Upper lobe of left lung (tissue), 6 donors: Measurements from ENCODE around the gene UBA1. TPM values are rescaled to one million over a fixed set of nuclear protein-coding genes. Genes with fewer than 3 reads are reported as not detected.

Experiments
- ATAC-seq, 2 donors: fragments of 200-7000 bp; cut with Tn5 transposase; one replicate each; pipeline ENCODE4 v1.9.1; 2022; ENCODE audit warnings: mild to moderate bottlenecking in 2 of 2, moderate library complexity in 2 of 2; ENCODE audit not compliant: low FRiP score in 2 of 2
- DNase-seq, 2 donors: peaks; one replicate each; pipeline ENCODE4 v3.0.0-alpha.2; 2019 to 2020
- H3K27ac ChIP-seq, 4 donors: fragments of 200-600 bp; sonication (generic); one replicate each; pipeline ENCODE4 v1.5.1; 2016 to 2019
- H3K27me3 ChIP-seq, 4 donors: fragments of 200-600 bp; sonication (generic); one replicate each; pipeline ENCODE4 v1.5.1; 2017 to 2019
- H3K36me3 ChIP-seq, 4 donors: fragments of 200-600 bp; sonication (generic); one replicate each; pipeline ENCODE4 v1.5.1; 2016 to 2019
- H3K4me1 ChIP-seq, 4 donors: fragments of 200-600 bp; sonication (generic); one replicate each; pipeline ENCODE4 v1.5.1; 2018 to 2019
- H3K4me3 ChIP-seq, 4 donors: fragments of 200-600 bp; sonication (generic); one replicate each; pipeline ENCODE4 v1.5.1; 2017 to 2019; ENCODE audit warnings: mild to moderate bottlenecking in 2 of 4, moderate library complexity in 1 of 4
- H3K9me3 ChIP-seq, 4 donors: fragments of 200-600 bp; sonication (generic); one replicate each; pipeline ENCODE4 v1.5.1; 2018 to 2019
- CTCF ChIP-seq, 6 experiments: fragments of 450-650 bp in 4 of 6; fragments of 200-600 bp in 2 of 6; sonication (generic) in 2 of 6; IDR thresholded peaks; one replicate each; pipeline ENCODE4 v1.5.1; 2016 to 2019; ENCODE audit warnings: antibody characterized with exemption in 6 of 6
- EP300 ChIP-seq, 4 donors: sonication (generic); formaldehyde crosslinking; IDR thresholded peaks; one replicate each; pipeline ENCODE4 v1.5.1; 2017; ENCODE audit warnings: antibody characterized with exemption in 4 of 4, control low read depth in 2 of 4
- POLR2A ChIP-seq, 4 donors: fragments of 450-650 bp; IDR thresholded peaks; one replicate each; pipeline ENCODE4 v1.5.1; 2016 to 2017; ENCODE audit warnings: antibody characterized with exemption in 4 of 4, mild to moderate bottlenecking in 2 of 4
- POLR2AphosphoS5 ChIP-seq, 2 donors: sonication (generic); formaldehyde crosslinking; IDR thresholded peaks; one replicate each; pipeline ENCODE4 v1.5.1; 2017; ENCODE audit warnings: antibody characterized with exemption in 2 of 2
- WGBS, 2 donors: methylation state at CpG; one replicate each; pipeline ENCODE4 v1.1.5; 2017 to 2018; 5-methylcytosine and 5-hydroxymethylcytosine counted together
- total RNA-seq, 6 donors: library from RNA; depleted of rRNA in 4 of 6; stranded (reverse); fragments of >200 nt in 4 of 6; gene quantifications; one replicate each; pipeline versions ENCODE4 v1.1.0 to v1.2.1, GENCODE V29; 2016 to 2021
- donor health status: DM: no; HTN: no; CAD: no; lungs with moderate emphysema.
- donor health status: DM: no; HTN: yes; CAD: no; lungs with severe emphysema.

UBA1 gene
- total RNA-seq, 6 donors from 2014 or later = 128 to 186 (median 173) TPM

DNA sequence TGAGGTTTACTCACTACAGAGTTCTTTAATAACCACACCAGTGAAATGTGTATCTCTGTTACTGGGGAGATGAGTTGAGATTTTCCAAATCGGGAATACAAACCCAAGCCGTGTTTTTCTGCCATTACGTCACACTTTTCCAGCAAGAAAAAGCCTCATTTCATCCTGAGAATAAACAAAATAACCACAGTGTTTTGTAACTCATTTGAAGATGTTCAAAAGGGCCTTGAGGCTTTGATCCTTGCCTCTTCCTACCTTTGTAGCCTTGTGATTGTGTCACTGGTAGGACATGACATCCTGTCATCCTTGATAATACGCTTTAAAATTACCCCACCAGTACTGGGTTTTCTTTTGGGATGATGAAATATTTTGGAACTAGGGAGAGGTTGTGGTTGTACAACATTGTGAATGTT is 42.1 kb downstream of the UBA1 start:
- no peaks in the 10 kb centered on the region for H3K27me3 ChIP-seq
- no peaks in the 10 kb centered on the region for H3K9me3 ChIP-seq
- DNase-seq = no peak
- H3K4me1 ChIP-seq = peaks cover 0 to 8% (median 0%) of the 10 kb centered on the region in 4 donors
- WGBS, 2 donors = 76 to 82% methylated on average over 2 to 4 of the region's 4 CpGs
- no peak overlapping the region for H3K27ac ChIP-seq
- H3K4me3 ChIP-seq = no peak overlapping the region
- TF ChIP-seq POLR2A (IDR thresholded peaks at IDR 0.05) (no peak), POLR2AphosphoS5 (IDR thresholded peaks at IDR 0.05) (no peak), EP300 (IDR thresholded peaks at IDR 0.05) (no peak), CTCF (IDR thresholded peaks at IDR 0.05) (no peak)
- no peak for ATAC-seq
- H3K36me3 ChIP-seq = peaks cover 0 to 9% (median 1%) of the 10 kb centered on the region in 4 donors

DNA sequence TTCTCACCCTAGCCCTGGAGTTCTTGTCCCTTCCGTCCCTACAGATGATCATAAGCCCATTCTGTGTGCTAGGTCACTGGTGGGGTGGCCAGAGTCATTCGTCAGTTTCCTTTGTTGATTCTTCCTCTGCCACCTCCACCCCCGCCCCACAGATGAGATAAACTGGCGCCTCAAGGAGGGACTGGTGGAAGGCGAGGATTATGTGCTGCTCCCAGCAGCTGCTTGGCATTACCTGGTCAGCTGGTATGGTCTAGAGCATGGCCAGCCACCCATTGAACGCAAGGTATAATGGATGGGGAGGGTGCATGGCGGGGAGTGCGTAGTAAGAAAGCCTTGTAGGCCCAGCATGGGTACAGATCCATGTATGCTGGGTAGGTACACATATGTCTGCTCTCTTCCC is 45.6 kb downstream of the UBA1 start:
- ATAC-seq = no peak
- Histone ChIP-seq H3K4me3 (no peak overlapping the region), H3K27me3 (no peaks in the 10 kb centered on the region), H3K9me3 (no peaks in the 10 kb centered on the region), H3K36me3 (peaks cover 0 to 43% (median 15%) of the 10 kb centered on the region in 4 donors), H3K4me1 (no peaks in the 10 kb centered on the region), H3K27ac (no peak overlapping the region)
- 73 to 74% methylated on average over 3 to 8 of the region's 8 CpGs for WGBS, 2 donors
- no peak for DNase-seq
- TF ChIP-seq CTCF (IDR thresholded peaks at IDR 0.05) (no peak), EP300 (IDR thresholded peaks at IDR 0.05) (no peak), POLR2AphosphoS5 (IDR thresholded peaks at IDR 0.05) (no peak), POLR2A (IDR thresholded peaks at IDR 0.05) (no peak)

DNA sequence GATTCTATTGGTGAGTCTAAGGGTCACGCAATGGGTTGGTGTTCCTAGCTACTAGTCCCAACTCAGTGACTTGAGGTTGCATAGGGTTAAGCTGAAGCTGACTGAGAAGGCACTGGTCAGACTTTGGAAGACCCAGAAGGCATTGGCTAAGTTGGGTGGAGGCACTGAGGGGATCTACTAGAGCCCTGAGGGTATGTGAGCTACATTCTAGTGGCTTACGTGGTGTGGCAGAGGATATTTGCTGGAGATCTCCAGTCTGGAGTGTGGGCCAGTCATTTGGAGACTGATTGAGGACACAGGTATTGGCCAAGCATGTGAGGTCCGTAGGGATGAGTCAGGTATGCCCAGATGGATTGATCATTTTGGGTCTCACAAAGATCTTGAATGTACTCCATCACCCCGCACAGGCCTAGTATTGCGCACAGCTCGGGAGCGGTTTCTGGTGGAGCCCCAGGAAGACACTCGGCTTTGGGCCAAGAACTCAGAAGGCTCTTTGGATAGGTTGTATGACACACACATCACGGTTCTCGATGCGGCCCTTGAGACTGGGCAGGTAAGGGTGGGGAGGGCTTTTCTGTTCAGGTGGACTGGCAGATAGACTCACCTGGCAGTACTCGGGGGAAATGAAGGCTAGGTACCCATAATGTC is 46.4 kb downstream of the UBA1 start:
- ATAC-seq = no peak
- Histone ChIP-seq H3K27ac (no peak overlapping the region), H3K4me1 (no peaks in the 10 kb centered on the region), H3K9me3 (no peaks in the 10 kb centered on the region), H3K36me3 (peaks cover 0 to 50% (median 19%) of the 10 kb centered on the region in 4 donors), H3K27me3 (no peaks in the 10 kb centered on the region), H3K4me3 (no peak overlapping the region)
- no peak for TF ChIP-seq CTCF (IDR thresholded peaks at IDR 0.05)
- no peak for TF ChIP-seq POLR2AphosphoS5 (IDR thresholded peaks at IDR 0.05)
- no peak for DNase-seq
- 97% methylated on average over 12 of the region's 12 CpGs; no CpG with 5 or more reads in 1 of the 2 donors for WGBS, 2 donors

- H3K9me3 ChIP-seq = no peaks in the 10 kb centered on the region
- ATAC-seq (no peak), DNase-seq (no peak)
- TF ChIP-seq EP300 (IDR thresholded peaks at IDR 0.05) = no peak
- H3K4me3 ChIP-seq = no peak overlapping the region
- 87% methylated on average over 3 to 7 of the region's 7 CpGs for WGBS, 2 donors
- no peak overlapping the region for H3K27ac ChIP-seq
- no peaks in the 10 kb centered on the region for H3K27me3 ChIP-seq
- H3K36me3 ChIP-seq = peaks cover 0 to 54% (median 22%) of the 10 kb centered on the region in 4 donors
- no peaks in the 10 kb centered on the region for H3K4me1 ChIP-seq
These were observed 47.0 kb downstream of the UBA1 start for GRCh38 chrX:47240619-47241018.

- no peak overlapping the region for H3K4me3 ChIP-seq
- 91 to 97% methylated on average over 7 to 18 of the region's 18 CpGs for WGBS, 2 donors
- TF ChIP-seq POLR2A (IDR thresholded peaks at IDR 0.05) = no peak
- no peak for TF ChIP-seq POLR2AphosphoS5 (IDR thresholded peaks at IDR 0.05)
- no peak for TF ChIP-seq EP300 (IDR thresholded peaks at IDR 0.05)
- TF ChIP-seq CTCF (IDR thresholded peaks at IDR 0.05) = no peak
- DNase-seq (no peak), ATAC-seq (no peak)
- H3K27me3 ChIP-seq = no peaks in the 10 kb centered on the region
- no peaks in the 10 kb centered on the region for H3K4me1 ChIP-seq
- no peaks in the 10 kb centered on the region for H3K9me3 ChIP-seq
- H3K36me3 ChIP-seq = peaks cover 0 to 60% (median 23%) of the 10 kb centered on the region in 4 donors
- no peak overlapping the region for H3K27ac ChIP-seq
These were observed 47.8 kb downstream of the UBA1 start for GRCh38 chrX:47241201-47242011.
